Astrocyte (in vitro differentiated cells and primary cell): ENCODE results near the gene KASH5. TPM values are rescaled to one million over a fixed set of nuclear protein-coding genes. Genes with fewer than 3 reads are reported as not detected.

Source experiments
- DNase-seq: peaks from one replicate; pipeline ENCODE4 v3.0.0-alpha.2; 2010; ENCODE audit warnings: low read depth
- FAIRE-seq: peaks from 2 replicates; lab custom pipeline; 2011; peaks lifted over from hg19 to GRCh38; lab: Jason Lieb, UNC
- H2AFZ ChIP-seq: 2 replicates; pipeline ENCODE4 v1.6.0; 2012; ENCODE audit warnings: low read depth, low read length, inconsistent platforms
- H3K27ac ChIP-seq: 2 replicates; pipeline ENCODE4 v1.5.1; 2011; ENCODE audit warnings: low read depth, low read length, inconsistent platforms
- H3K27me3 ChIP-seq: 2 replicates; pipeline ENCODE4 v1.6.0; 2011; ENCODE audit warnings: low read length, inconsistent platforms; ENCODE audit not compliant: insufficient read depth
- H3K36me3 ChIP-seq: 2 replicates; pipeline ENCODE4 v1.5.1; 2011; ENCODE audit warnings: low read length, inconsistent platforms; ENCODE audit not compliant: insufficient read depth
- H3K4me1 ChIP-seq: 2 replicates; pipeline ENCODE4 v1.5.1; 2011; ENCODE audit warnings: low read length, inconsistent platforms; ENCODE audit not compliant: insufficient read depth
- H3K4me2 ChIP-seq: 2 replicates; pipeline ENCODE4 v1.6.0; 2012; ENCODE audit warnings: low read length, inconsistent platforms
- H3K4me3 ChIP-seq: 2 replicates; pipeline ENCODE4 v1.5.1; 2011; ENCODE audit warnings: low read depth, mild to moderate bottlenecking, low read length, inconsistent platforms; ENCODE audit not compliant: insufficient read depth
- H3K79me2 ChIP-seq: 2 replicates; pipeline ENCODE4 v1.6.0; 2012; ENCODE audit warnings: mild to moderate bottlenecking, low read length, inconsistent platforms; ENCODE audit not compliant: insufficient read depth
- H3K9ac ChIP-seq: 2 replicates; pipeline ENCODE4 v1.6.0; 2012; ENCODE audit warnings: mild to moderate bottlenecking, low read length, inconsistent platforms
- H3K9me3 ChIP-seq: 2 replicates; pipeline ENCODE4 v1.5.1; 2012; ENCODE audit warnings: low read depth, mild to moderate bottlenecking, low read length, inconsistent platforms; ENCODE audit not compliant: insufficient read depth
- H4K20me1 ChIP-seq: 2 replicates; pipeline ENCODE4 v1.6.0; 2012; ENCODE audit warnings: low read length, inconsistent platforms; ENCODE audit not compliant: insufficient read depth
- H3K27ac Mint-ChIP-seq: one replicate; pipeline ENCODE4 v1.8.0; 2021; ENCODE audit warnings: mild to moderate bottlenecking, mixed read lengths; ENCODE audit not compliant: unreplicated experiment
- H3K27me3 Mint-ChIP-seq: one replicate; pipeline ENCODE4 v1.8.0; 2021; ENCODE audit warnings: low read depth, mixed read lengths; ENCODE audit not compliant: unreplicated experiment
- H3K36me3 Mint-ChIP-seq: one replicate; pipeline ENCODE4 v1.8.0; 2021; ENCODE audit warnings: low read depth, mixed read lengths; ENCODE audit not compliant: unreplicated experiment
- H3K4me1 Mint-ChIP-seq: one replicate; pipeline ENCODE4 v1.8.0; 2021; ENCODE audit warnings: low read depth, mixed read lengths; ENCODE audit not compliant: unreplicated experiment
- H3K4me3 Mint-ChIP-seq: one replicate; pipeline ENCODE4 v1.8.0; 2021; ENCODE audit warnings: mild to moderate bottlenecking, moderate library complexity, mixed read lengths; ENCODE audit not compliant: unreplicated experiment
- H3K9me3 Mint-ChIP-seq: one replicate; pipeline ENCODE4 v1.8.0; 2021; ENCODE audit warnings: mild to moderate bottlenecking, mixed read lengths; ENCODE audit not compliant: unreplicated experiment
- CTCF ChIP-seq: IDR thresholded peaks from 2 replicates; pipeline ENCODE4 v1.5.1; 2011; ENCODE audit warnings: low read depth, mild to moderate bottlenecking, inconsistent platforms, low read length, moderate library complexity; ENCODE audit not compliant: insufficient read depth
- EZH2 ChIP-seq: IDR thresholded peaks from 2 replicates; pipeline ENCODE4 v1.6.1; 2012; ENCODE audit warnings: mild to moderate bottlenecking, low read length, inconsistent platforms; ENCODE audit not compliant: insufficient read depth
- total RNA-seq: library from RNA; stranded (reverse); gene quantifications from 2 replicates; pipeline ENCODE4 v1.2.1, GENCODE V29; 2021

The KASH5 gene
- total RNA-seq, 1 donor from 2014 or later: not detected

- no peak overlapping the region for H3K4me3 ChIP-seq
- no peaks in the 10 kb centered on the region for H3K9me3 ChIP-seq
- H3K4me1 Mint-ChIP-seq: no peaks in the 10 kb centered on the region
- DNase-seq (no peak), FAIRE-seq (no peak)
- H3K36me3 ChIP-seq: no peaks in the 10 kb centered on the region
- H3K27ac Mint-ChIP-seq: no peak overlapping the region
- H3K4me1 ChIP-seq: no peaks in the 10 kb centered on the region
- H3K79me2 ChIP-seq: no peaks in the 10 kb centered on the region
- no peak overlapping the region for H3K27ac ChIP-seq
- TF ChIP-seq EZH2 (no peak), CTCF (no peak)
- H3K9me3 Mint-ChIP-seq: no peaks in the 10 kb centered on the region
- H2AFZ ChIP-seq: no peak overlapping the region
- no peak overlapping the region for H3K4me2 ChIP-seq
- no peak overlapping the region for H3K4me3 Mint-ChIP-seq
- no peak overlapping the region for H3K9ac ChIP-seq
- no peaks in the 10 kb centered on the region for H4K20me1 ChIP-seq
- peaks cover 38% of the 10 kb centered on the region for H3K27me3 Mint-ChIP-seq
- no peaks in the 10 kb centered on the region for H3K36me3 Mint-ChIP-seq
- H3K27me3 ChIP-seq: no peaks in the 10 kb centered on the region
These were observed 10.1 kb downstream of the KASH5 start for GRCh38 chr19:49398001-49398615.

GRCh38 chr19:49398931-49399330 is 10.9 kb downstream of the KASH5 start:
- H3K27ac Mint-ChIP-seq: no peak overlapping the region

More at GRCh38 chr19:49398931-49399330, 10.9 kb downstream of the KASH5 start:
- Histone ChIP-seq H3K4me1 (no peaks in the 10 kb centered on the region), H4K20me1 (no peaks in the 10 kb centered on the region), H2AFZ (no peak overlapping the region), H3K36me3 (no peaks in the 10 kb centered on the region), H3K4me2 (no peak overlapping the region), H3K79me2 (no peaks in the 10 kb centered on the region), H3K27me3 (no peaks in the 10 kb centered on the region), H3K9me3 (no peaks in the 10 kb centered on the region), H3K9ac (no peak overlapping the region), H3K27ac (no peak overlapping the region), H3K4me3 (no peak overlapping the region)
- Mint-ChIP-seq H3K4me3 (no peak overlapping the region), H3K9me3 (no peaks in the 10 kb centered on the region), H3K27me3 (peaks cover 34% of the 10 kb centered on the region), H3K4me1 (peaks cover 7% of the 10 kb centered on the region), H3K36me3 (no peaks in the 10 kb centered on the region)
- FAIRE-seq (no peak), DNase-seq (no peak)
- TF ChIP-seq CTCF (no peak), EZH2 (no peak)
